GM04504 (cell line): ENCODE results near the gene WNT8B.

Experiments used
- DNase-seq: peaks from one replicate; pipeline ENCODE4 v3.0.0-alpha.2; 2012; ENCODE audit warnings: low read depth

Gene WNT8B, protein sequence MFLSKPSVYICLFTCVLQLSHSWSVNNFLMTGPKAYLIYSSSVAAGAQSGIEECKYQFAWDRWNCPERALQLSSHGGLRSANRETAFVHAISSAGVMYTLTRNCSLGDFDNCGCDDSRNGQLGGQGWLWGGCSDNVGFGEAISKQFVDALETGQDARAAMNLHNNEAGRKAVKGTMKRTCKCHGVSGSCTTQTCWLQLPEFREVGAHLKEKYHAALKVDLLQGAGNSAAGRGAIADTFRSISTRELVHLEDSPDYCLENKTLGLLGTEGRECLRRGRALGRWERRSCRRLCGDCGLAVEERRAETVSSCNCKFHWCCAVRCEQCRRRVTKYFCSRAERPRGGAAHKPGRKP

DNA sequence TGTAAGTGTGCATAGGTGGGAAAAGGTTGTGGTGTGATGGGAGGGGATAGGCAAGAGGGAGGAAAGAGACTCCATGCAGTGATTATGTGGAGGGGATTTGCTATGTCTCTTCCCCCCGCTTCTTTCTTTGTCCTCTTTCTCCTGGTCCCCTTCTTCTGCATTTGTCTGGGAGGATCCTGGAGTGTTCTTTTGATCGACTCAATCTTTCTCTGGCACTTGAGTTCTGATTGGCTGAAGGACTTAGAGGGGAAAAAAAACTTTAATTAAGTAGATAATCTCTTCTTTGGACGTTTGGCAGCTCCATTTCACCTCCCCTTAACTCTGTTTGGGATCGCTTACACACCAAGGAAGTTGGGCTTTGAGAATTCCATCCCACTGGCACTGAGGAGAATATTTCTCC is at the start of gene WNT8B:
WNT8B (plus strand) TSS at position 301 of the 400 bp plus-strand sequence. CDS start 160 bp downstream, outside the sequence.
- DNase-seq, result no peak

DNA sequence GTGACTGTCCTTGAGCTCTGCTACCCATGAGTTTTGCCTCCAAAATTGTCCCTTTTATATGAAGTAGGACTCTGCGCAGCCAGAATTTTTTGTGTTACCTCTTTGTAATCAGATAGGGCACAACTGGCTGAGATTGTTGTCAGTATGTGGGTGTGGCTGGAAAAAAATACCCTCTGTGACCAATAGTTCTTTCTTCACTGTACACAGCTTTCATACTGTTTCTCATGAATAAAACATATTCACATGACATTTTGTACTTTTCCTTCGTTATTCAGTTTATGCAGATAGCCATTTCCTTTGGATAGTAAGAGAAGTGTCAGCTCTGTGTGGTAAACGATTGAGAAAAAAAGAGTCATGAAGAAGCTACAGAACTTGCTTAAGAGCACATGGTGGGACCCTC is 49.6 kb upstream of the WNT8B start:
- DNase-seq, result no peak

DNA sequence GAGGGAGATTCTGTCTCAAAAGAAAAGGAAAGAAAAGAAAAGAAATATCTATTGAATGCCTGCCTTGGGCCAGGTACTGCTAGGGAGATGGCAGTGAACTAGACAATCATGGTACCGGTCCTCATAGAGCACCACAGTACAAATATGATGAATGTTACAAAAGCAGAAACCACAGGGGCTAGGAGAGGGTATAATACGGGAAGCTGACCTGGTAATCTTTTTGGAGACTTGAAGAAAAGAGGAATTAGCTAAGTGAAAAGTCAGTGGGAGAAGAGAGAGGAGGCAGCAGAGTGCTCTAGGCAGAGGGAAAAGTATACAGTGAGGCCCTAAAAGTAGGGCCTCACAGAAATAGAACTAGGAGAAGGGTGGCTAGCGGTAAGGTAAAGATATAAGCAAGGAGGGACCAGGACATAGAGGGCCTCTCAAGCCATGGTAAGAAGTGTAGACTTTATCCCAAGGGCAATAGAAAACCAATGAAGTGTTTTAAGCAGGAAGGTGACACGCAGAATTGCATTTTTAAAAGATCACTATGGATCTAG is 42.8 kb upstream of the WNT8B start:
- no peak for DNase-seq

DNA sequence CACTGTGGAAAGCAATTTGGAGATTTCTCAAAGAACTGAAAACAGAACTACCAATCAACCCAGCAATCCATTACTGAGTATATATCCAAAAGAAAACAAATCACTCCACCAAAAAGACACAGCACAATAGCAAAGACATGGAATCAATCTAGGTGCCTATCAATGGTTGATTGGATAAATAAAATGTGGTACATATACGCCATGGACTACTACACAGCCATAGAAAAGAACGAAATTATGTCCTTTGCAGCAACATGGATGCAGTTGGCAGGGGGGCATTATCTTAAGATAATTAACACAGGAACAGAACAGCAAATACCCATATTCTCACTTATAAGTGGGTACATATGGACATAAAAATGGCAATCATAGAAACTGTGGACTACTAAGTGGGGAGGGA is 35.4 kb upstream of the WNT8B start:
- no peak for DNase-seq

DNA sequence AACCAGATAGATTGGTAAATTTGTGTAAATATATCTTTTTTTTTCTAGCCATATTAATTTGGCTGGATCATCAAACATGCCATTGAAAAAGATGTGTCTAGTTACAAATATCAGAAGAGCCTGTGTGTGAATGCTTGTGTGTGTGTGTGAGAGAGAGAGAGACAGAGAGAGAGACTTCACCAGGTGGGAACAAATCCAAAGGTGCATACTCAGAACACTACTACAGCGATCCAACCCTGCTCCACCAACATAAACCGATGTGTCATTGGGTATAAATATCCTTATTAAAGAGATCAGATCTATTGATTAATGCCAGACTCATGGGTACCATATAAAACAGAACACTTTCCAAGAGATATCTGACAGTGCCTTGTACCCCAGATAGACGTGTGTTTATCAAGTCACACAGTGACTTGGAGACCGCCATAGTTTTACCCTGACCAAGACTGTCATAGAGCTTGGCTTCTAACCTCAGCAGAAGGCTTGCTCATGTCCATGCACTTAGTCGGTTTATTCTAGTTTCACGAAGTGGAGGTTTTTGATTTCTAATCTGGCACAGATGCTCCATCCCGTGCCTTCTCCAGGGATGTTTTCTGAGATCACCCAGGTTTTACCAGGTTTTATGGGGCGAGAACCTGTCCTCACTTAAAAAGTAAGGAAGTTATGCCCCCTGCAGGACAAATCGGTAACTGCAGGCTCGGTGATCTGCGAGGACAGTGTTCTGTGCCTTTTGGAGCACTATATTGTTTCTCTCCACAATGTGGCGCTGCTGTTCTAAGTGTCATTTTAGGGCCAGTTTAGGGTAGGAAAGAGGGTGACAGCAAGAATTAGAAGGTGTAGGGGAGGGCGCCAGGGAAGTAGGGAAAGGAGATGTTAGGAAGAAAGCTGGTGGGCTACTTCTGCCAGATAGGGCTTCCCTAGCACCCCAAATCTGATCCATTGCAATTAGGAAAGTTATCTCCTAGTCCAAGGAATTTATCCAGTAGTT is 29.3 kb upstream of the WNT8B start:
- DNase-seq, result peak; percentile 77

DNA sequence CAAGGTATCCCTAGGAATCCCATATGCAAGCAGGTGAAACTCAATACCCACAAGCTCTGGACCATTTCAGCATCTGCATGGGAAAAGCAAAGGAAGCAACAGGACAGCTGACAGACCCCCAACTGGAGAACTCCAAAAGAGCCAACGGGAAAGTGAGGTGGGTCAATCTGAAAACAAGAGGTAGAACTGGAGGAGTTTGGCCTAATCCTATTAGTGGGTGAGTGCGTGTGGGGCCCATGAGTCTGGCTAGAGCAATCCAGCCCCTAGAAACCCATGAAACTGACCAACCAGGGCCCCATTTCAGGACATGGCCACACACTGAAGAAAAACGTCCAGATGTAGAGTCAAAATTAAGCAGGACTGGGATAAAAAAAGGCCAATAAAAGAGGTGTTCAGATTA is 26.6 kb upstream of the WNT8B start:
- DNase-seq, result no peak

DNA sequence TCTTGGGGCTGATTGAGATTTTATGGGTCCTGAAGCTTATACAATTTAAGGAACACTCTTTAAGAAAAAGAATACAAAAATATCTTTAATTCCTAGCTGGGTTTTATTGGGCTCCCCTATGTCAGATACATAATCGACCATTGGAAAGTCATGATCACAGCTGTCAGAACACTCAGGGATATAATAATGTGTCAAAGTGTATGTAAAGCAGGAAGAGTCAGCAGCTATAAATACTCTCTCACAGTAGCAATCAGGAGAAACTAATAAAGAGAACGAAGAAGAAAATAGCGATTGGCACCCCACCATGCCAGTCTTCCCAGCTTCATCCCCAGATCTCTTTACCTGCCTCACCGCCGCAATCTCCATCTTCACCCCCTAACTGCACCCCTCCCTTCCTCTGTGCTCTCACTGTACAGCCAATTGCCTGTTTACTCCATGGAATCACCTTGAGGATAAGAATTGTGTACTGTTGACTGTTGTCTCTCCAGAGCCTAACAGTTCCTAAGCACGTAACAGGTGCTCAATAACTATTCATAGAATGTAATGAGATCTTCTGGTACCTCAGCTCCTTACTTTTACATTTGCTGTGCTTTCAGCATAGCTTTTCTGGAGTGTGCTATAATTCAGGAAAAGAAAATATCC is 24.0 kb upstream of the WNT8B start:
- no peak for DNase-seq

DNA sequence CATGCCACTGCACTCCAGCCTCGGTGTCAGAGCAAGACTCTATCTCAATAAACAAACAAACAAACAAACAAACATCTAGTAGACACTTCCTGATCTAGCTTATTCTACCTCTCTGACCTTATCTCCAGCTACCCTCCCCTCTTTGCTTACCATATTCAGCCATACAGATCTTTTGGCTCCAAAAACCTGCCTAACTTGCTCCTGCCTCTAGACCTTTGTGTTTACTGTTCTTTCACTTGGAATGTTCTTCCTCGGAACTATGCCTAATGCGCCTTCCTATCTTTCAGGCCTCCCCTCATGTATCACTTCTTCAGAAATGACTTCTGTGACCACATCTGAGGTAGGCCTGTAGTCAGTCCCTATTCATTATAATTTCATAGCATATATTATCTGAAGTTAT is 20.3 kb upstream of the WNT8B start:
- no peak for DNase-seq

DNA sequence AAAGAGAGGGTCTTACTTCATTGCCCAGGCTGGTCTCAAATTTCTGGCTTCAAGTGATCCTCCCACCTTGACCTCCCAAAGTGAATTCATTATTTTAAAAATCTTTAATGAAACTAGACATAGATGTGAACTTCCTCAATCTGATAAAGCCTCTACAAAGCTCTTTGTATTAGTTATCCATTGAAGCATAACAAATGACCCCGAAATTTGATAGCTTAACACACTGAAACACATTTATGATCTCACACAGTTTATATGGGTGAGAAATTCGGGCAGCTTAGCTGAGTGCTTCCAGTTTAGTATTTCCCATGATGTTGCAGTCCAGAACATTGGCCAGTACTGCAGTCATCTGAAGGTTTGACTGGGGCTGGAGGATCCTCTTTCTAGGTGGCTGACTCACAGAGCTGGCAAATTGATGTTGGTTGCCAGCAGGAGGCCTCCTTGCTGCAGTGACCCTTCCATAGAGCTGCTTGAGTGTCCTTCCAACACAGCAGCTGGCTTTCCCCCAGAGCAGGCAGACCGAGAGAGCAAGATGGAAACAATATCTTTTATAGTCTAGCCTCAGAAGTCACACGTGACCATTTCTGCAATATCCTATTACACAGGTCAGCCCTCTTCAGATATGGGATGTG is 16.6 kb upstream of the WNT8B start:
- no peak for DNase-seq

DNA sequence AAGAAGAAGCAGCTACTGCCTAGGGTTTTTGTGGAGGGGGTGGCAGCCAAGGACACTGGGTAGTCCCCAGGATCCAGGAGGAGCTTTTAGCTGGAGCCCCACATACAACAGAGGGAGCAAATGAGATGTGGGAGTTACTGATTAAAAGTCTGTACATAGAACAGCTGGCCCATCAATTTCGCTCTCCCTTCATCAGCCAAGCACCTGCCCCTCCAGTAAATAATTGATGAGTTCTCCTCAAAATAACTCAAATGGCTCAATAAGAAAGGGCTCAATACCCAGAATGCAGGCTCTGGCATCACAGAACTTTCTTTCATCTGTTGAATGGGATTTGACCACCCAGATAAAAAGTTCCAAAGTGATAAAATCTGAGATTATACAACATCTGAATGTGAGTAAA is 15.1 kb upstream of the WNT8B start:
- no peak for DNase-seq

DNA sequence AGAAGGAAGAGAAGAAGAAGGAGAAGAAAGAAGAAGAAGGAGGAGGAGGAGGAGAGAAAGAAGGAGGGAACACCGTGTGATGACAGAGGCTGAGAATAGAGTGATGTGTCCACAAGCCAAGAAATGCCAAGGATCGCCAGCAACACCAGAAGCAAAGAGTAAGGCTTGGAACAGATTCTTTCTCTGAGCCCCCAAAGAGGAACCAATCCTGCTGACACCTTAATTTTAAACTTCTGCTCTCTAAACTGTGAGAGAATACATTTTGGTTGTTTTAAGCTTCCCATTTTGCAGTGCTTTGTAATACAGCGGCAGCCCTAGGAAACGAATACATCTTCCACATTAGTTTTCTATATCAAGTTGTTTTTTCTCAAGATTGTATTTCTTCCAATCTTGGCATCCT is 13.9 kb upstream of the WNT8B start:
- no peak for DNase-seq

DNA sequence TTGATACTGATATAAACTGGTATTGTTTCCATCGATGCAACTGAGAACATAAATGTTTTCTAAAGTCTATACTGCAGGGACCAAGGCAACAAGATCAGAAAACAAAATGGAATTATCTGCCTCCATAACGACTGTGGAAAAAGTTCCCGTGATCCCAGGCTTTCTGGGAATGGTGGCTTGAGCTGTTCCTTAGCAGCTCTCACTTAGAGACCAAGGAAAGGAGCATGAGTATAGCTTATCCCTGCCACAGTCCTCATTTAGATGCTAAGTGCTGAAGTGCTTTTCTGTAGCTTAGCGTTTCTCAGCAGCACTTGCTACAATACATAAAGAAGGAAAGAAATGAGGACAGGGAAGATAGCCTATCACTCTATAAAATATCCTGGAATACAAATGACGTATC is 5.5 kb downstream of the WNT8B start:
- no peak for DNase-seq

DNA sequence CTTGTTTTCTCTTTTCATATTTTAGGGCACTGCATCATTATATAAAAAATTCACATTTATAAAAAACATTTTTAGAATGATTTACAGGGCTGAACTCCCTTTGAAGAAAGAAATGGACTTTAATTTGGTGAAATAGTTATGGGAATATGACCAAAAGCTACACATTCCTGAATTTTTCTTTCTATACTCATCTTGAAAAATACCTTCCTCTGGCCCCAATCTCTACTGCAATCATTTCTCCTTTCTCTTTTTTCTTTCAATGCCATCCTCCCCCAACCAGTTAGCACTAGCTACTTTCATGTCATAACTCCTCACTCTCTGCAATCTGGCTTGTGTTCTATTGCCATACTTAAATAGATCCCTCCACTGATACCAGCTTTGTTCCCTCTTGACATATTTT is 6.2 kb downstream of the WNT8B start:
- no peak for DNase-seq

DNA sequence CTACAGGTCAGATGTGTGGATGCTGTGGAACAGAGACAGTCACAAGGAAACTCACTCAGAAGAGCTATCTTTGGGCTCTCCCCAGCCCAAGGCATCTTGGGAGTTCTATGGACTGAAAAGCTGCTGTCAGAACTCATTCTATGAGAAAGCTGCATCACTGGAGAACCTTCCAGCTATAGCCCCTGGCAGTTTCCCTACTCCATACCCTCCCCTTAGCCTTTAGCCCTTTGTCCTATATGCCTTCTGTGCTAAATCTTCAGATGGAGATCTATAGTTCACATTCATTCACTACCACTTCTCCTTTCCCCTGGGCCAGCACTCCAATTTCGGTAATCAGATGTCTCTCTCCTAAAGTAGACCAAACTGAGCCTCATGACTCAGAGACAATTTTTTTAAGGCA is 6.9 kb downstream of the WNT8B start:
- DNase-seq, result no peak

DNA sequence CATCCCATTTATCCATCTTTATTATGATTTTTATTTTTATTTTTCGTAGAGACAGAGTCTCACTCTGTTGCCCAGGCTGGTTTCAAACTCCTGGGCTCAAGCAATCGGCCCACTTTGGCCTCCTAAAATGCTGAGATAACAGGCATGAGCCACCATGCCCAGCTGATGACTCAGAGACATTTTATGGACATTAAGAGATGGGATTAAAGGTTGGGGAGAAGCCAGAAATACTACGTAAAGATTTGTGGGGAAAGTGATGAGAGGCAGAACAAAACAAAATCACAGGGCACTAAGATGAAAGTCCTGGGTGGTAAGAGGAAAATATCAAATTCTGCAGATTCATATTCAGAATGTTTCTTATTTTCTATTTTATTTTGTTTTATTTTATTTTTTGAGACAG is 7.6 kb downstream of the WNT8B start:
- no peak for DNase-seq

DNA sequence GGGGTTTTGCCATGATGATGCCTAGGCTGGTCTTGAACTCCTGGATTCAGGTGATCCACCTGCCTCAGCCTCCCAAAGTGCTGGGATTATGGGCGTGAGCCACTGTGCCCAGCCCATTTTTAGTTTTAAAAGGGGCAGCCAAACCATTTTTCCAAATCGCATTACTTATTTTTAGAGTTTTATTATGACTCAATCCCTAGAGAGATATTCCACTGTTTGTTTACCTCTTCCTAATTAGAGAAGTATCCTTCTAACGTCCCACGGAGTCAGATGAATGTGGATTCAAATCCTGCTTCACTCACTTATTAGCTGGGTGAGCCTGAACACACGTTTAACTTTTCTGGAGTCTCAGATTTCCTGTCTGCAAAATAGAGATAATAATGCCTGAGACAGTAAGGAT is 15.2 kb downstream of the WNT8B start:
- DNase-seq, result no peak

DNA sequence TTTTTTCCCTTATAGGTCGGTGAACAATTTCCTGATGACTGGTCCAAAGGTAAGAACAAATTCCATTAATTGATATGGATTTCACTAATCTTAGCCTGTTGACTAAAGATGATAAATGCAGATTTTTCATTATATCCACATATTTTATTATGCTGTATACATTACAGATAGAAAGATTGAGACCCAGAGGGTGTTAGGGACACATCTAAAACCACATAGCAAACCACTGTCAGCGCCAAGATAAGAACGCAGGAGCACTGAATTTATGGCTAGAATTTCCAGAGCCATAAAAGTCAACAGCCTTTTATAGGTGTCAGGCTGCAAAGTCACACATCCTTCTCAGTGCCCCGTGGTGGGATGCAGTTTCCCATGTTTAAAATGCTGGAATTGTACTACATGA is 16.2 kb downstream of the WNT8B start:
- DNase-seq, result no peak

DNA sequence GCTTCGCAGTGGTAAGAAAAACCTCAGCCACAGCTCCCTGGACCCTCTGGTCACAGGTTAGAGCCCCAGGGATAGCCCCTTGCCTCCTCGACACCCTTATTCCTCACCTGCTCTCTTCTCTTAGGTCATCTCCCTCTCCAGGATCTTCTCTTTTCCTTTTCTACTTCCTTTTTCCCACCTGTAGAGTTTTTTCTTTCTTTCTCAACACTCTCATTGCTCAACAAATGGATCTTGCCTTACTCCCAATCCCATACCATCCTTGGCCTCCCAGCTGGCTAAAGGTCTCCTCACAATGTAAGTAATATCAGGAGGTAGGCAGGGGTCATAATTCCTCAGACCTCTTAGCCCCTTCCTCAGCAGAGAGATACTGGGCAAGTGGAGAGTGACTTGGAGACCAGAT is 17.2 kb downstream of the WNT8B start:
- DNase-seq, result no peak

DNA sequence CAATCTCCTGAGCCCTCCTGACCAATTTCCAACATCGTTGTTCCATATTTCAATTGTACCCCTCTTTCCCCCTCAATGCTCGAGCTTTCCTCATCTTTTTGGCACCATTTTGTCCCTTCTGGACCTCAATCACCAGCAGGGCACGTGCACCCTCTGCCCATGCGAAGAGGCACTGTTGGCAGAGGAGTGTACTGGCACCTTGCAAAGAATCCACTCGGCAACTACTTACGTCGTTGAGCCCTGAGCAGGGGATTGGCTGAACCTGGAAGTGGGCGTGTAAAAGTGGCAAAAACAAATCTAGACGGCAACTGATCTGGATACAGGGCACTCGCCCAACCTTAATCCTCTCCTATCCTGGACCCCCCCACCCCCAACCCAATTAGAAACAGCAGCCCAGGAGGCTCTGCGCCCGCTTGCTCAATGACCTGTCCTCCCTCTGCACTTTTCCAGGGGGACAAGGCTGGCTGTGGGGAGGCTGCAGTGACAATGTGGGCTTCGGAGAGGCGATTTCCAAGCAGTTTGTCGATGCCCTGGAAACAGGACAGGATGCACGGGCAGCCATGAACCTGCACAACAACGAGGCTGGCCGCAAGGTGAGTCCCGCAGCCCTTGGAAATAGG is 18.8 kb downstream of the WNT8B start:
- DNase-seq, result peak; percentile 66

DNA sequence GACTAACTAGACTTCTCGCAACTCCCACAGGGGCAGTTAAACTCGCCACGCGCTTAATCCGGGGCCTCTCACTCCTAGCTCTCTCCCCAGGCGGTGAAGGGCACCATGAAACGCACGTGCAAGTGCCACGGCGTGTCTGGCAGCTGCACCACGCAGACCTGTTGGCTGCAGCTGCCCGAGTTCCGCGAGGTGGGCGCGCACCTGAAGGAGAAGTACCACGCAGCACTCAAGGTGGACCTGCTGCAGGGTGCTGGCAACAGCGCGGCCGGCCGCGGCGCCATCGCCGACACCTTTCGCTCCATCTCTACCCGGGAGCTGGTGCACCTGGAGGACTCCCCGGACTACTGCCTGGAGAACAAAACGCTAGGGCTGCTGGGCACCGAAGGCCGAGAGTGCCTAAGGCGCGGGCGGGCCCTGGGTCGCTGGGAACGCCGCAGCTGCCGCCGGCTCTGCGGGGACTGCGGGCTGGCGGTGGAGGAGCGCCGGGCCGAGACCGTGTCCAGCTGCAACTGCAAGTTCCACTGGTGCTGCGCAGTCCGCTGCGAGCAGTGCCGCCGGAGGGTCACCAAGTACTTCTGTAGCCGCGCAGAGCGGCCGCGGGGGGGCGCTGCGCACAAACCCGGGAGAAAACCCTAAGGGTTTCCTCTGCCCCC is 19.5 kb downstream of the WNT8B start:
- peak; percentile 28 for DNase-seq

DNA sequence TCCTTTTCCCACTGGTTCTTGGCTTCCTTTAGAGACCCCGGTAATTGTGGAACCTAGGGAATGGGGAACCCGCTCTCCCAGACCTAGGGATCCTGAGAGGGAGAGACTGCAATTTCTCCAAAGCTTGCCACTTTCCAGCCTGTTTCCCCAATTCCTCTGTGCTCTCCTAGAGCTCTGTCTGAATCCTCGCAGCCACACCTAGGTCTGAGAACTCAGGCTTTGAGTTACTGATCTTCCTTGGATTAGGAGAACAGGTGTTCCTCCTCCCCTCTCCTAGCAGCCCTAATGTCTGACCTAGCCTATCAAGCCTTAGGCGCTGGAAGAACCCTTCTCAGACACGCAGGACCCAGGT is 20.0 kb downstream of the WNT8B start:
- no peak for DNase-seq
